Stimulated activated naive CD8-positive, alpha-beta T cell treated with anti-CD3 and anti-CD28 coated beads, Interleukin-15, amount 100 ng/mL, for 72 hours (primary cell): ENCODE measurements around the gene RXFP4.

Experiments
- ATAC-seq: fragments of 150-1000 bp; cut with Tn5 transposase; 2 replicates; pipeline ENCODE4 v1.10.0; 2021; ENCODE audit warnings: mild to moderate bottlenecking, moderate library complexity
- DNase-seq, 2 donors: peaks; one replicate each; pipeline ENCODE4 v3.0.0; 2021 to 2022
- H3K27ac Mint-ChIP-seq, 2 donors: one replicate each; pipeline ENCODE4 v1.8.0; 2022; ENCODE audit warnings: mild to moderate bottlenecking in 2 of 2, mixed read lengths in 2 of 2, moderate library complexity in 2 of 2
- H3K27me3 Mint-ChIP-seq: one replicate; pipeline ENCODE4 v1.8.0; 2022; ENCODE audit warnings: mixed read lengths
- H3K4me1 Mint-ChIP-seq: one replicate; pipeline ENCODE4 v1.8.0; 2022; ENCODE audit warnings: mild to moderate bottlenecking, mixed read lengths
- H3K4me3 Mint-ChIP-seq, 2 donors: one replicate each; pipeline ENCODE4 v1.8.0; 2022; ENCODE audit warnings: mild to moderate bottlenecking in 2 of 2, mixed read lengths in 2 of 2, moderate library complexity in 1 of 2
- H3K9me3 Mint-ChIP-seq, 2 donors: one replicate each; pipeline ENCODE4 v1.8.0; 2022; ENCODE audit warnings: mixed read lengths in 2 of 2

The RXFP4 gene

DNA sequence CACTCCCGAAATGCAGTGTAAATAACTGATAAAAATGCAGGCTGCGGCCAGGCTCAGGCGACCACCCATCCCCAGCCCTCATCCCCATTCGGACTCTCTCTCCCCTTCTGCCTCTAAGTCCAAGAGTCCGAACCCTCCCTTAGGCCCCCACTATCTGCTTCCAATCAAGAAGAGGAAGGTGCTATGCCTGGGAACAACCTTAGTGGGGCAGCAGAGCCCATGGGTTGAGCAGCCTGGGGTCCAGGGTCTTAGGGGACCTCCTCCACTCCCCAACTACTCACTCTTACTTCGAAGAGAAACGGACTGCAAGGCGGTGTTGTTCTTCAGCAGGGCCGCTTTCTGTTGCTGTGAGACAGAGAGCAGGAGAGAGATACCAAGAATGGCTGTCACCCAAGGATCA lies 24.7 kb downstream of the RXFP4 start:
- peak overlapping the region; percentile 73 to 96 for H3K27ac Mint-ChIP-seq
- no peaks in the 10 kb centered on the region for H3K27me3 Mint-ChIP-seq
- no peaks in the 10 kb centered on the region for H3K9me3 Mint-ChIP-seq
- H3K4me1 Mint-ChIP-seq: peaks cover 73% of the 10 kb centered on the region
- no peak for ATAC-seq
- H3K4me3 Mint-ChIP-seq: no peak overlapping the region
- DNase-seq: no peak

- peak overlapping the region in 1 of 2 donors; percentile 66 for H3K4me3 Mint-ChIP-seq
- DNase-seq (no peak), ATAC-seq (no peak)
- H3K27me3 Mint-ChIP-seq: no peaks in the 10 kb centered on the region
- H3K4me1 Mint-ChIP-seq: peaks cover 75% of the 10 kb centered on the region
- H3K27ac Mint-ChIP-seq: peak overlapping the region; percentile 95 to 96
- H3K9me3 Mint-ChIP-seq: no peaks in the 10 kb centered on the region
Observed at GRCh38 chr1:155966750-155967149, 25.3 kb downstream of the RXFP4 start.

GRCh38 chr1:155967341-155968050 lies 26.1 kb downstream of the RXFP4 start:
- ATAC-seq: peak; percentile 22
- no peak for DNase-seq
- Mint-ChIP-seq H3K27ac (peak overlapping the region; percentile 95 to 96), H3K4me1 (peaks cover 77% of the 10 kb centered on the region), H3K4me3 (peak overlapping the region; percentile 65 to 78), H3K9me3 (no peaks in the 10 kb centered on the region), H3K27me3 (no peaks in the 10 kb centered on the region)

- ATAC-seq (no peak), DNase-seq (no peak)
- peak overlapping the region; percentile 65 to 78 for H3K4me3 Mint-ChIP-seq
- peaks cover 78% of the 10 kb centered on the region for H3K4me1 Mint-ChIP-seq
- peak overlapping the region; percentile 95 to 96 for H3K27ac Mint-ChIP-seq
- no peaks in the 10 kb centered on the region for H3K9me3 Mint-ChIP-seq
- no peaks in the 10 kb centered on the region for H3K27me3 Mint-ChIP-seq
Observed at GRCh38 chr1:155968051-155968400, 26.6 kb downstream of the RXFP4 start.

DNA sequence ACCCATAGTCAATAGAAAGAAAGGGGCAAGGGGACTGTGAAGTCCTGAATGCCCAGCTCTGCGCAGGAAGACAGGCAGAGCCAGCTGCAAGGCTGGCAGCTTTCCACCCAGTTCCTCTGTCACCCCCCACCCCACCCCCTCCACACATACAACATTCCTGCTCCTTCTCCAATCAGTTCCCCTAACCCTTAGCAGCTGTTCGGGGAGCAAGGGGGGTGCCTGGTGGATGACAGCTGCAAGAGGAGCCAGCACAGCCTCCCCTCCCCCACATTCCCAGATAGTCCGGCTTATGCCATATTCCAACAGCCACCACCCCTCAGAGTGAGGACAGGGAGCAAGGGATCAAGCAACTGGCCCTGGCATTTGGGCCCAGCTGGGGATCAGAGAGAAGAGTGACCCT lies 27.2 kb downstream of the RXFP4 start:
- H3K27me3 Mint-ChIP-seq: no peaks in the 10 kb centered on the region
- DNase-seq: no peak
- H3K4me1 Mint-ChIP-seq: peaks cover 84% of the 10 kb centered on the region
- H3K27ac Mint-ChIP-seq: peak overlapping the region; percentile 77 to 83
- H3K9me3 Mint-ChIP-seq: no peaks in the 10 kb centered on the region
- ATAC-seq: no peak
- peak overlapping the region; percentile 65 to 78 for H3K4me3 Mint-ChIP-seq

- DNase-seq (no peak), ATAC-seq (peak; percentile 29)
- Mint-ChIP-seq H3K27me3 (no peaks in the 10 kb centered on the region), H3K4me3 (peak overlapping the region; percentile 46 to 81), H3K9me3 (no peaks in the 10 kb centered on the region), H3K4me1 (peaks cover 91% of the 10 kb centered on the region), H3K27ac (peak overlapping the region; percentile 72 to 93)
Observed at GRCh38 chr1:155969377-155969791, 27.9 kb downstream of the RXFP4 start.

DNA sequence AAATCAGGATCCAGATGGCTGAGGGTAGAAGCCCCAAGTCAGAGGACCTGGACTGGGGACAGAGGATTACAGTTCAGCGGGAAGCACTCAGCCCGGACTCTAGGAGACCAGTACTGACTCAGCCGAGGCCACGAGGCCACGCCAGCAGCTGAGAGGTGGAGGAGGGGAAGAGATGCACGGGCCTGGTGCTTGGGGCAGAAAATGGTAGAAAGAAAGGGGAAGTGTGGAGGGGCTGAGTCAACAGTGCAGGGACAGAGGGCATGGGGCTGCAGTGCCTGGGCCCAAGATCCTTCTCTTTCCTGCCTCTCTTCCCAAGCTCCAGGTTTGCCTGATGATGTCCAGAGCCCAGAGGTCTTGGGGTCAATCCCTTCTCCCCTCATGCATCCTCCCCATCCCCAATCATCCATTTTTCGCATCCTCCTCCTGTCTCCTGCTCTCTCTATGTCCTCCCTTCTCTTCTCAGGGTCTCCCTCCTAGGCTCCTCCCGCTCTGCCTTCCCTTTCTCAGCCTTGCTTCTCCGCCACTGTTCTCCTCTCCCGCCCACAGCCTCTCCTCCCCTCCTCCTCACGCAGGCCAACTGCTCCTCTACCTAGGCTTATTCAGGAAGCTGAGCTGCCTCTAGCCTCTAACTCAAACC lies 29.2 kb downstream of the RXFP4 start:
- no peaks in the 10 kb centered on the region for H3K9me3 Mint-ChIP-seq
- no peak for DNase-seq
- peaks cover 99% of the 10 kb centered on the region for H3K4me1 Mint-ChIP-seq
- no peaks in the 10 kb centered on the region for H3K27me3 Mint-ChIP-seq
- ATAC-seq: peak; percentile 66
- peak overlapping the region; percentile 46 to 81 for H3K4me3 Mint-ChIP-seq
- H3K27ac Mint-ChIP-seq: peak overlapping the region; percentile 72 to 85

DNA sequence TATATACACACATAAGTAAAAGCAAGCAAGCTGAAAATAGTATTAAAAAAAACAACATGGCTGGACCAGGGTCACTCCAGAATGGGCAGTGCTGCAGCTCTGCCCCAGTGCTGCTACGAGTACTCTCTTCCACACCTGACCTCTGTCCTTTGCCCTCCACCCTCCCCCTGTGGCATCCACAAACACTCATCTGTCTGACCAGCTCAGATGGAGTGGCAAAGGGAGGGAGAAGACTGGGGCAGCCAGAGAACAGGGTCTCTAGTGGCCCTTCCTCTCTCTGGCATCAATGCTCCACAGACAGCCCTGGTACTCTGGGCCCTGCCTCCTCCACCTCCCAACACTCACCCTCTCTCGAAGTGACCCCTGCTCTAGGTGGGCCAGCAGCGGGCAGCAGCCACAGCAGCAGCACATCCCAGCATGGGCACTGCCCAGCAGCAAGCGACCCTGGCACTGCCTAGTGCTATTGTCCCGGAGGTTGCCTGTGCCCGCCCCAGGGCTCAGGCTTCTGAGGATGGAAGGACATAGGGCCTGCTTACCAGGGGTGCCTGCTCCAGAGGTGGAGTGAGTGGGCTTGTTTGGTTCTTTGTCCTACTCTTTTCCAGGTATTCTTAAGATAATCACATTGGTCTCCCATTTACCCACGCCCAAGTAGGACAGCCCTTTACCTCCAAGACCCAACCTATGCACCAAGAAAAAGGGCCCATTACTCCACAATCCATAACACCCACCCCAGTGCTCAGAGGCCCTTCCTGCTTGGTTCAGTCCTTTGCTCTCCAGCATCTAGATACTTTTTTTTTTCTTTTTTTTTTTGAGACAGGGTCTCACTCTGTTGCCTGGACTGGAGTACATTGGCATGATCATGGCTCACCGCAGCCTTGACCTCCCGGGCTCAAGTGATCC lies 30.7 kb downstream of the RXFP4 start:
- no peak for DNase-seq
- no peak for ATAC-seq
- no peaks in the 10 kb centered on the region for H3K27me3 Mint-ChIP-seq

DNA sequence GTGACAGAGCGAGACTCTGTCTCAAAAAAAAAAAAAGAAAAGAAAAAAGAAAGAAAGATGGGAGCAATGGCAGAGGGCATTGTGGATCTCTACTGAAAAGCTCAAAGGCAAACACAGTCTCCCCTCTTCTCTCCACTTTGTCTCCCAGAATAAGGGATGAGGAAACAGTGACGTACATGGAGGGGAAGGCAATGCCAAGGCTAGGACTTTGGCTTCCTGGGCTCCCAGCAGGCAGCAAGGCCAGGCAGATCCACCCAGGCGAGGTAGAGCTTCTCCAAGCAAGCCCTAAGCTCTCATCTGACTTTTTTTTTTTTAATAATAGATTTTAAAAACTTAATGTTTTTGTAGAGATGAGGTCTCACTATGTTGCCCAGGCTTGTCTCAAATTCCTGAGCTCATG lies 32.3 kb downstream of the RXFP4 start:
- no peak for ATAC-seq
- H3K4me3 Mint-ChIP-seq: peak overlapping the region in 1 of 2 donors; percentile 48
- H3K27ac Mint-ChIP-seq: peak overlapping the region in 1 of 2 donors; percentile 28

More for the DNA sequence above, 30.7 kb downstream of the RXFP4 start:
- Mint-ChIP-seq H3K4me3 (peak overlapping the region; percentile 70 to 81), H3K27ac (peak overlapping the region; percentile 68 to 81), H3K4me1 (peaks cover 97% of the 10 kb centered on the region), H3K9me3 (no peaks in the 10 kb centered on the region)

DNA sequence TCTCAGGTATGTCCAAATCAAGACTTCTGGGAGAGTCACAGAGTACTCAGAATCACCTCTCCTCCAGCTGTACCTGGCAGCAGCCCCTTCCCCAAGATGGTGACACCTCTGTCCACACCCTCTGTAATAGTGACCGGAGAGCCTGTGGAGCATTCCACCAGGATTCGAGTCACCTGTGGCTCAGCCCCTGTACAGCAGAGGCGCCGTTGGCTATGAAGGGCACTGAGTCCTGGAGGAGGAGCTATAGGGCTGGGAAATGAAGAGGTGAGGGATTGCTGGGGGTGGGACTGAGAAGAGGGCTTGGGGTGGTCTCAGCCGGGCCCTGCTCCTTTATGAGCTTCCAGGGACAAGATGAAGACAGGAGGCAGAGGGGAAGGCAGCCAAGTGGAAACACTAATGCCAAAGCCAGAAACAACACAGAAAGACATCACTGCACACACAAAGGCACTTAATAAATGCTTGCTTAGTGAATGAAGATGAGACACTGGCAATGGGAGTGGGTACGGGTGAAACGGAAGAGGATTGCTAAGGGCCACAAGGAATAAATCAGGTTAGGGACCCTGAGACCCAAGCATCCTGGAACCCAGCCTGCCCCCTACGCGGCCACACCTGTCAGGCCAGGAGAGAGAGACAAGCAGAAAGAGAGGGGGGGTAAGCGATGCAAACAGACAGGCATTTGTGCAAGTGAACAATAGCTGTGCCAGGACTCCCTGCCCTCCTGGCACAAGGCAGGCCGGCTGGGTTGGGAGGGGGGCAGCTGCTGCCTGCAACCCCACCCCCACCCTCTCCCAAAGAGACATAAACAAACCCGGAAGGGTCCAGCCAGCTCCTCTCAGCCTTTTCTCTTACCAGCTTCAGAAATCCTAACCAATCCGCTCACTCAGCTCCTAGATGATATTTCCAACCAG lies 33.0 kb downstream of the RXFP4 start:
- ATAC-seq: no peak
- Mint-ChIP-seq H3K4me1 (peaks cover 75% of the 10 kb centered on the region), H3K9me3 (no peaks in the 10 kb centered on the region), H3K27me3 (no peaks in the 10 kb centered on the region), H3K27ac (peak overlapping the region; percentile 83 to 90), H3K4me3 (peak overlapping the region; percentile 77 to 86)
- no peak for DNase-seq

More for the DNA sequence above, 32.3 kb downstream of the RXFP4 start:
- H3K4me1 Mint-ChIP-seq: peaks cover 82% of the 10 kb centered on the region
- DNase-seq: no peak
- no peaks in the 10 kb centered on the region for H3K27me3 Mint-ChIP-seq
- H3K9me3 Mint-ChIP-seq: no peaks in the 10 kb centered on the region

DNA sequence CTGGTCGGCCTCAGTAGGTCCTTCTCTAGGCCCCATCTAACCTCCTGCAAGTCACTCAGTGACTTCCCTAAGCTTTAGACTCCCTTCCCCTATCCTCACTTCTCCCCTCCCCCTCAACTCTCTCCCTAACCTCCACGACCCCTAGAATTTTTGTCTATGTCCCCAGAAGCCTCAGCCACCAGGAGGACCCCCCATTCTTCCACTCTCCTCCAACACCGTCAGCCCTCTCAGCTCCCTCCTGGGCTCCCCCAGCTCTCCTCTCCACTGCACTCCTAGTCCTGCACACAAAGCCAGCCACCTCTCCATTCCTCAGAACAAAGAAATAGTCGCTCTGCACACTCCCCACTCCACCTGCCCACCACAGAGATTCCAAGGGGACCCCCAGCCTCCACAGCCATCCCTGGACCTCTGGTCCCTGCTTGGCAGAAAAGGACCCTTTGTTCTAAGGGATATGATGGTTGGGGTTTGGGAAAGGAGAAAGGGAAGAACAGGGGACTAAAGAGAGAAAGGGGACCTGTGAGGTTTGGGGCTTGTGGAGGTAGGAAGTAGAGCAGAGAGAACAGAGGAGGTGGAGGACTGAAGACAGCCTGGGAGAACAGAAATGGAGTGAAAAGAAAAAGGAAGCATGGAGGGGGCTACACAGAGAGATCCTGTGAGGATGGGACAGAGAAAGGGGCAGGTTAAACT lies 34.1 kb downstream of the RXFP4 start:
- Mint-ChIP-seq H3K4me1 (peaks cover 75% of the 10 kb centered on the region), H3K27ac (peak overlapping the region in 1 of 2 donors; percentile 74), H3K4me3 (peak overlapping the region; percentile 77 to 86), H3K27me3 (no peaks in the 10 kb centered on the region), H3K9me3 (no peaks in the 10 kb centered on the region)
- DNase-seq: no peak
- no peak for ATAC-seq

DNA sequence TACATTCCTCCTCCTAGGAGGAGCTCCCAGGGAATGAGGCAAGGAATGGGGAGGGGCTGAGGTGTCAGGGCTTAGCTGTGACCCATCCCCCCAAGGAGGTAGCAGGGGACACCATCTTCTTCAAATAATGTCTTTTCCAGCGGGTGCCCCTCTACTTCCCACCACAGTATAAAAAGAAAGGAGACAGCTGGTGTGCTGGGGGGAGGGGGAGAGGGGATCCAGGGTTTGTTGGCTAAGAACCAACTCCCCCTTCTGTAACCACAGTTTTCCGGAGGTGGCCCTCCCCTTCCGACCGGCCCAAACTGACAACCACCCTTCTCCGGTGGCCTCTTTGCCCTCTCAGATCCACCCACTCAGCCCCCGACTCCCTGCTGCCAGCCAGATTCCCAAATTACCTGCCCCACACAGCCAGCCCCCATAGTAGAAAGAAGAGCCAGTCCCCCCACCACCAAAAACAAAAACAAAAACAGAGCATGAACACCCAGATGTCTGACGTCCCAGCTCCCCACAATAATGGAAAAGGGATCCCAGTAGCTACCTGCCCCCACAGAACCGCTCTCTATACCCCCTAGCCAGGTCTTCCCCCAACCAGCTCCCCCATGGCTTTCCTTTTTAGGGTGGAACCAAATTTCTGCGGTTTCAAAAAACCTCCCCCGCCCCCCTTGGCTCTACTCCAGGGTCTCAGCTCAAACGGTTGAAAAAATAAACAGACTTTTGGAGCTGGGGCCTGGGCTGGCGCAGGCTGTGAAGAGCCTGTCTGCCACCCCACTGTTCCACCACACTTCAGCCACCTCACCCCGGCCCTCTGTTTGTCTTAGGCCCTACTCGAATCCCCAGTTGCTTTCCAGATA lies 34.8 kb downstream of the RXFP4 start:
- H3K27ac Mint-ChIP-seq: peak overlapping the region; percentile 69 to 92
- DNase-seq: peak; percentile 62 to 83

DNA sequence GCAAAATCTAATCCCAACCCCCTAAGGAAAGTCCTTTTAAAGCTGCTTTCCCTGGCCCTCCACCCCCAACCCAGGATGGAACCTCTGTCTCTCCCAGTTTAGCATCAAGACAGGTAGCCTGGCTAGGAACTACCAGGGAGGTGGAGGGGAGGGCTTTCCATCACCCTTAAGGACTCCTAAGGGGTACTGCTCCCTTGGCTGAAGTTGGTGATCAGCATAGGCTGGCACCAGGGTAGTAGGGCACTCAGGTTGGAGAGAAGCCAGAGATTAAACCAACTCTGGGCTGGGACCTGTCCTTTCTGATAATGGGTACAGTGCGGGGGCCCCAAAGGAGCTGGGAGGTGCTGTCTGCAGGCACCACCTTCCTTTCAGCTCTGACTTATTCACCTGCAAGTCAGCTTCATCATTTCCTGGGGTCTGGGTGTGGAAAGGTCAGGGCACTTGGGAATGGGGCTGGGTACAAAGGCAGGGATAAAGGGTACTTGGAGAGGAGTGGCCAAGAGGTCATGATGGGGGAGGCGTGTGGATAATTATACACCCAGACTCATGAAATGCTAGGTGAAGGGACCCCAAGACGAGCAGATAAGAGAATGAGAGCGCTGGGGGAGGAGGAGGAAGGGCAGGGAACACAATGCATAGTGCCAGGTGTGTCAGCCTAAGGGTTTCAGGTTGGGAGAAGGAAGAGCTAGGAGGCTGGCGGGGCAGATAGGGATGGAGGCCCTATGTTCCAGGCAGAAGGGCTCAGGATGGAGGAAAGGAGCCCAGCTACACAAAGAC lies 35.7 kb downstream of the RXFP4 start:
- DNase-seq (peak in 1 of 2 donors; percentile 44), ATAC-seq (peak; percentile 22)
- Mint-ChIP-seq H3K4me3 (peak overlapping the region; percentile 77 to 86), H3K4me1 (peaks cover 75% of the 10 kb centered on the region), H3K27ac (peak overlapping the region; percentile 92 to 97), H3K27me3 (no peaks in the 10 kb centered on the region), H3K9me3 (no peaks in the 10 kb centered on the region)

More for the DNA sequence above, 34.8 kb downstream of the RXFP4 start:
- peaks cover 75% of the 10 kb centered on the region for H3K4me1 Mint-ChIP-seq
- H3K27me3 Mint-ChIP-seq: no peaks in the 10 kb centered on the region
- ATAC-seq: peak; percentile 52
- no peaks in the 10 kb centered on the region for H3K9me3 Mint-ChIP-seq
- H3K4me3 Mint-ChIP-seq: peak overlapping the region; percentile 77 to 86
